ENCODE measurements around the gene FHIT. TPM values are rescaled to one million over a fixed set of nuclear protein-coding genes. Genes with fewer than 3 reads are reported as not detected.

FHIT gene
- total RNA-seq, 1 experiment from 2014 or later = 9.8 TPM

GRCh38 chr3:60250810-60251209 is 1000.4 kb downstream of the FHIT start:
- BruUV-seq (replicated peaks) = no TSS peak
- no peaks in the 10 kb centered on the region for H3K36me3 ChIP-seq (ENCODE audit: low read depth)
- H3K79me2 ChIP-seq (ENCODE audit: low read depth) = no peaks in the 10 kb centered on the region
- no peak for TF ChIP-seq EZH2 (IDR thresholded peaks at IDR 0.05; ENCODE audit: low read depth)
- TF ChIP-seq CTCF (conservative IDR thresholded peaks at IDR 0.05) = no peak
- no peaks in the 10 kb centered on the region for H3K27me3 ChIP-seq (ENCODE audit: insufficient read depth, low read depth)
- H3K4me2 ChIP-seq = no peak overlapping the region
- no peaks in the 10 kb centered on the region for H3K9me3 ChIP-seq (ENCODE audit: insufficient read depth, low read depth)
- H4K20me1 ChIP-seq (ENCODE audit: insufficient read depth) = no peaks in the 10 kb centered on the region
- H3K9me2 ChIP-seq (ENCODE audit: insufficient read depth) = no peaks in the 10 kb centered on the region
- H3K4me1 ChIP-seq (replicated peaks; ENCODE audit: insufficient read depth) = no peaks in the 10 kb centered on the region
- intact Hi-C loops (cut with micrococcal nuclease; ENCODE audit: unreplicated experiment) = no loop called here
- POLR2A ChIA-PET (ENCODE audit: unreplicated experiment) = no interaction called here
- no peak overlapping the region for H3K27ac ChIP-seq
- H3K4me3 ChIP-seq = no peak overlapping the region
- H3F3A ChIP-seq (ENCODE audit: insufficient read depth, low read depth) = no peaks in the 10 kb centered on the region
- CTCF ChIA-PET = no interaction called here
- no peak for DNase-seq
- no peak overlapping the region for H2AFZ ChIP-seq

- no peak overlapping the region for H2AFZ ChIP-seq
- no peak for DNase-seq
- intact Hi-C loops (cut with micrococcal nuclease; ENCODE audit: unreplicated experiment) = no loop called here
- no peaks in the 10 kb centered on the region for H3K9me2 ChIP-seq (ENCODE audit: insufficient read depth)
- no peak overlapping the region for H3K27ac ChIP-seq
- BruUV-seq (replicated peaks) = no TSS peak
- no peak overlapping the region for H3K4me3 ChIP-seq
- TF ChIP-seq EZH2 (IDR thresholded peaks at IDR 0.05; ENCODE audit: low read depth) (no peak), CTCF (conservative IDR thresholded peaks at IDR 0.05) (no peak)
- no peaks in the 10 kb centered on the region for H3K27me3 ChIP-seq (ENCODE audit: insufficient read depth, low read depth)
- no peaks in the 10 kb centered on the region for H3K79me2 ChIP-seq (ENCODE audit: low read depth)
- no peaks in the 10 kb centered on the region for H4K20me1 ChIP-seq (ENCODE audit: insufficient read depth)
- no peaks in the 10 kb centered on the region for H3K9me3 ChIP-seq (ENCODE audit: insufficient read depth, low read depth)
- H3K36me3 ChIP-seq (ENCODE audit: low read depth) = no peaks in the 10 kb centered on the region
- ChIA-PET POLR2A (ENCODE audit: unreplicated experiment) (no interaction called here), CTCF (no interaction called here)
- no peaks in the 10 kb centered on the region for H3K4me1 ChIP-seq (replicated peaks; ENCODE audit: insufficient read depth)
- no peaks in the 10 kb centered on the region for H3F3A ChIP-seq (ENCODE audit: insufficient read depth, low read depth)
- H3K4me2 ChIP-seq = no peak overlapping the region
Measured at GRCh38 chr3:60250206-60250605, 1001.0 kb downstream of the FHIT start.

GRCh38 chr3:60246361-60246760 is 1004.9 kb downstream of the FHIT start:
- H3K36me3 ChIP-seq (ENCODE audit: low read depth) = no peaks in the 10 kb centered on the region
- H3K9me2 ChIP-seq (ENCODE audit: insufficient read depth) = no peaks in the 10 kb centered on the region
- DNase-seq = no peak
- H3K9me3 ChIP-seq (ENCODE audit: insufficient read depth, low read depth) = no peaks in the 10 kb centered on the region
- TF ChIP-seq CTCF (conservative IDR thresholded peaks at IDR 0.05) = no peak
- no peak for TF ChIP-seq EZH2 (IDR thresholded peaks at IDR 0.05; ENCODE audit: low read depth)
- no peak overlapping the region for H3K27ac ChIP-seq
- no peaks in the 10 kb centered on the region for H3F3A ChIP-seq (ENCODE audit: insufficient read depth, low read depth)
- H3K4me2 ChIP-seq = no peak overlapping the region
- no peak overlapping the region for H2AFZ ChIP-seq
- H3K27me3 ChIP-seq (ENCODE audit: insufficient read depth, low read depth) = no peaks in the 10 kb centered on the region
- no peaks in the 10 kb centered on the region for H4K20me1 ChIP-seq (ENCODE audit: insufficient read depth)
- no TSS peak for BruUV-seq (replicated peaks)
- POLR2A ChIA-PET (ENCODE audit: unreplicated experiment) = no interaction called here
- H3K4me1 ChIP-seq (replicated peaks; ENCODE audit: insufficient read depth) = no peaks in the 10 kb centered on the region
- intact Hi-C loops (cut with micrococcal nuclease; ENCODE audit: unreplicated experiment) = no loop called here
- CTCF ChIA-PET = no interaction called here
- no peak overlapping the region for H3K4me3 ChIP-seq
- no peaks in the 10 kb centered on the region for H3K79me2 ChIP-seq (ENCODE audit: low read depth)

Data from PC-9 (cell line).